ENCODE measurements around the gene MRPS25.
"Not testable (repeated sequence)": the region's sequence is repeated elsewhere in the genome, so short reads cannot be mapped to it uniquely, and the experiment has no call there.

The MRPS25 gene

DNA sequence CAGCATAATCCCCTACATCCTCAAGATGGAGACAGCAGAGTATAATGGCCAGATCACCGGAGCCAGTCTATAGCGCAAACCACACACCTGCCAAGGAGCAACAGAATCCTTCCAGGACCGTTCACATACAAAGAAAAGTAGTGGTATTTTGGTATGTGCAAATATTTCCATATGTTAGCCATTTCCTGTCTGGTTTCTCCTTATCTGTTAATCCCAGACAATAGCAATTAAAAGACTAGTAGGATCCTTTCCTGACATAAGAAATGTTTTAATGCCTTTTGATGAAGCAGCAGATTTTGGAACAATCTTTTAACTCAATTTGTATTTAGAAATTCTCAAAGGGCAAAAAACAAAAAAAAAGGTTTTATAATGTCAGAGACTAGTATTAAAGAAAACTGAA lies 22.2 kb downstream of the MRPS25 start:
- DNase-seq, result no peak

DNA sequence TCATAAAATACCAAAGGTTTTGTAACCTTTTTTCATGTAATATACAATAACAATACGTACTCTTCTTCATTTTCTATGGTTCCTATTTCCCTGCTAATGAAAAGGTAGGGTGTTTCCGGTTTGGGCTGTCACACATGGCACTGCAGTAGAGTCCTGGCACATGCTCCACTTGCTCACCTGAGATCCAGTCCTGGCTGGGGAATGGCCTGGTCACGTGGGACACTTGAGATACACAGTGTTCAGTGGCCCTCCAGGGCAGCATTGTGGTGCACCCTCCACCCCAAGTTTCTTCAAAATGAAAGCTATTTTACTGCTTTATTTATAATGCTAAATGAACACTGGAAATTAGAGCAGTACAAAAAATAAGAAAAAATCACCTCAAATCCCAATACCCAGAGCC lies 23.2 kb downstream of the MRPS25 start:
- no peak for DNase-seq

- DNase-seq, result no peak
Observed at GRCh38 chr3:15040844-15041243, 24.3 kb downstream of the MRPS25 start.

GRCh38 chr3:15038306-15038705 lies 26.8 kb downstream of the MRPS25 start:
- no peak for DNase-seq

DNA sequence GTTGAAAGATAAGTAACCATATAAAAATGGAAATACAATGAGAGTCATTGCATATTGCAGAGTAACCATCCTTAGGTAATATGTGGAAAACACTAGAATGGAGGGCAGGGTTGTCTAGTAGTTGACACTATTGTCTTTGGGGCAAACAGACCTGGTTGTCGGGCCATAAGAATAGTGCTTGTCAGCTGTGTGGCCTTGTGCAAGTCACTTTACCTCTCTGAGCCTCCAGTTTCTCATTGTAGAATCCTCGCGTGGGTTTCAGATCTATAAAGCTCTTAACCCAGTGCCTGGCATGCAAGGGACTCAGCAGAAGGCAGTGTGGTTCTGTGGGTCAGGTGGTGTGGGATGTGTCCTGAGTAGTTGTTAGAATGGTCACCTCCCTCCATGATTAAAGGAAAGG lies 32.0 kb downstream of the MRPS25 start:
- no peak for DNase-seq

DNA sequence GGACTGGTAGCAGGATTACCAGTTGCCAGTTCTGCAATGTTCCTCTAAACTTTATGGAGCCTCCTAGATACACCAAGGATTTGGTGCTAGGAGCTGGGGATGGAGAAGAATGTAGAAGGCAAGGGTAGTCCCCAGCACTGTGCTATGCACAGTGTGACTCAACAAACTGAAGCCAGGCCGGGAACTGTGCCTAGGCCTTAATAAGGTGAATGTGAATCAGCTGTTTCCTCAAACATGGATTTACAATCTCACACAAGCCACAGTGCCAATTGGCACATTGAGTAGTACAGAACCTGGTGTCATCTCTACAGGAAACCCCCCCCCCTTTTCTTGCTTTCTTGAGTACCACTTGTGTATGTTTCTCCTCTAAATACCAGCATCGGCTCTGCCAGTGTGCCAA lies 32.5 kb downstream of the MRPS25 start:
- DNase-seq, result no peak

DNA sequence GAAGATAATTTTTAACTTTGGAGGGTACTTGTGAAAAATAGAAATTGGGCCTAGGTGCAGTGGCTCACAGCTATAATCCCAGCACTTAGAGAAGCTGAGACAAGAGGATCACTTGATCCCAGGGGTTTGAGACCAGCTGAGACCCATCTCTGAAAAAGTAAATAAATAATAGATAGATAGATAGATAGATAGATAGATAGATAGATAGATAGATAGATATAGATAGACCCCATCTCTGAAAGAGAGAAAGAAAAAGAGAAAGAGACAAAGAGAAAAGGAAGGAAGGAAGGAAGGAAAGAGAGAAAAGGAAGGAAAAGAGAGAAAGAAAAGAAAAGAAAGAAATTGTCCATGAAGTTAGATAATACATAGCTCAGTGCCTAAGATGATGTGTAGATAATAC lies 35.5 kb downstream of the MRPS25 start:
- no peak for DNase-seq

- no peak for DNase-seq
Observed at GRCh38 chr3:15023719-15024118, 41.4 kb downstream of the MRPS25 start.

DNA sequence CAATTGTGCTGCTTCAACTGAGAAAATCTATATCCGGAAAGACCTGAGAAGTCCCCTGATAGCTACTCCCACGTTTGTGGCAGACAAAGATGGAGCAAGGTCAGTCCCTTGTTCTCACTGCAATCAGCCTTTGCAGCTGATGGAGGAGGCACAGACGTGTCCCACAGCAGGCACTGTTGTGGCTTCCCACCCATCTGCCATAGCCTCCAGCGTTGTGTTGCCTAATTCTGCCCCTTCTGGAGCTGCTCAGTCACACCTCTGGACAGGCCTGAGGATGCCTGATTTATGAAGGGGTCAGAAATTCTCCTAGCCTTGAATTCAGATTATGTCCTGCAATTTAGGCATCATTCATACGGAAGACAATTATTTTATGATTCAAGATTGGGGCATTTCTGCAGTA lies 41.9 kb downstream of the MRPS25 start:
- DNase-seq, result no peak

GRCh38 chr3:15017191-15017590 lies 47.9 kb downstream of the MRPS25 start:
- no peak for DNase-seq

- no peak for DNase-seq
Observed at GRCh38 chr3:15015456-15015855, 49.7 kb downstream of the MRPS25 start.

DNA sequence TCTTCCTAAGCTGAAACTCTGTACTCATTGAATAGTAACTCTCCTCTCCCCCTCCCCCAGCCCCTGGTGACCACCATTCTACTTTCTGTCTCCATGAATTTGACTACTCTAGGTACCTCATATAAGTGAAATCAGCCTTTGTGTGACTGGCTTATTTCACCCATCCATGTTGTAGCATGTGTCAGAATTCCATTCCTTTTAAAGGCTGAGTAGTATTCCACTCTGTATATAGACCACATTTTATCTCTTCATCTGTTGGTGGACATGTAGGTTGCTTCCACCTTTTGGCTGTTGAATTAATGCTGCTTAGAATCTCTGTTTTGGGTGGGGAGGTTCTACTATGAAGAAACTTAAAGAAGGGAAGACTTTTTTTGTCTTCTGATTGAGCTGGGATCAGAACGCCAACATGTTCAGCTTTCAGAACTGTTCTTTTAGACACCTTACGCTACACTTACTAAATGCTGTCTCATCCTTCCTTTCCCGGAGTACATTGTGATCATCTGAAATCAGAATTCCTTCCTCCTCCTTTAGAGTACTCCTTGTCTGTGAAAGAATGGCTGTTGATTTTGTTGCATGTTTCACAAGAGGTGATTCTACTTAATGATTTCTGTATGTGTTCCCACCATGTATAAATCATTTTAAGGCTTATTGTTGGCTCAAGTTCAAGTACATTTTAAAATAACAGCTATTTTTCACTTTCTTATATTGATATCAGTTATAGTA lies 50.3 kb downstream of the MRPS25 start:
- no peak for DNase-seq

DNA sequence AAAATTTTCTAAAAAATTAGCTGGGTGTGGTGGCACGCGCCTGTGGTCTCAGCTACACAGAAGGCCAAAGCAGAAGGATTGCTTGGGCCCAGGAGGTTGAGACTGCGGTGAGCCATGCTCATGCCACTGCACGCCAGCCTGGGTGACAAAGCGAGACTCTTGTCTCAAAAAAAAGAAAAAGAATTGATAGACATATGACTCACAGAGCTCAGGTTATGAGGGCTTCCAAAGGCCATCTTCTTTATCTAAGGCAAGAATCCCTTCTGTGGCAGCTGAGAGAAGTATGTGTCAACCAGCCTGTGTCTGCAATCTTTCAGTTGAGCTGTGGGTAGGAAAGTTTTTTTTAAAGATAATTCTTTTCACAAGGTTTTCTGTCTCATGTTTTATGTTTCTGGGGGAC lies 53.9 kb downstream of the MRPS25 start:
- no peak for DNase-seq

DNA sequence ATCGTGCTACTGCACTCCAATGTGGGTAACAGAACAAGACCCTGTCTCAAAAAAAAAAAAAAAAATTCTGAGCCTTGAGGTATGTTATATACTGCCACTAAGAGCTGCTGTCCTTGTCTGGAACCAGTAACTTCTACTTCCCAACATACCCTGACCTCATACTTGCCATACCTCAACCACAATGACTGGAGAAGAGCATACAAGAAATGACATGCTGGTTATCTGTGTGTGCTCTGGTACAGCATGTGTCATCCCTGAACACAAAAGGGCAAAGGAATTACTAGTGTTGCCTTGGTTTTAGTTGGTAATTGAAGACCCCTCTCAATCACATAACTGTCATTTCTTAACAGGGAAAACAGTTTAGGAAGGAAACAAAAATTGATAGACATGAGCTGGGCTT lies 54.5 kb downstream of the MRPS25 start:
- DNase-seq, result no peak

GRCh38 chr3:15009167-15009566 lies 55.9 kb downstream of the MRPS25 start:
- DNase-seq, result no peak

- no peak for DNase-seq
Observed at GRCh38 chr3:15007681-15008141, 57.4 kb downstream of the MRPS25 start.

DNA sequence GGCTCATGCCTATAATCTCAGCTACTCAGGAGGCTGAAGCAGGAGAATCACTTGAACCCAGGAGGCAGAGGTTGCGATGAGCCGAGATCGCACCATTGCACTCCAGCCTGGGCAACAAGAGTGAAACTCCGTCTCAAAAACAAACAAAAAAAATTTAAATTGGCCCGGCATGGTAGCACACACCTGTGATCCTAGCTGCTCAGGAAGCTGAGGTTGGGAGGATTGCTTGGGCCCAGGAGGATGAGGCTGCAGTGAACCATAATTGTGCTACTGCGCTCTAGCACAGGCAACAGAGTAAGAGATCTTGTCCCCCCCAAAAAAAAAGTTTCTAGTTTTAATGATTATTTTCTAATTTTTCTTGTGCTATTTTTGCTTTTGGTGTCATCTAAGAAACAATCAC lies 65.9 kb downstream of the MRPS25 start:
- DNase-seq, result not testable (repeated sequence)
